Epithelial cell of proximal tubule (primary cell): ENCODE measurements around the gene HPS1. TPM values are rescaled to one million over a fixed set of nuclear protein-coding genes. Genes with fewer than 3 reads are reported as not detected.

Experiments used
- DNase-seq: peaks from one replicate; pipeline ENCODE4 v3.0.0-alpha.2; 2011; ENCODE audit warnings: low read depth
- H3K4me3 ChIP-seq: 2 replicates; pipeline ENCODE4 v1.5.1; 2011; ENCODE audit warnings: low read depth, mild to moderate bottlenecking, low read length
- total RNA-seq: library from RNA; depleted of rRNA; stranded (reverse); fragments of >200 nt; gene quantifications from 2 replicates; pipeline ENCODE4 v1.2.3, GENCODE V29; 2015
- TF ChIP-seq, protein P1 (sequence below): conservative IDR thresholded peaks from 2 replicates; pipeline ENCODE4 v1.5.1; 2012; ENCODE audit warnings: low read depth, mild to moderate bottlenecking, low read length

The HPS1 gene
- total RNA-seq, 1 donor from 2014 or later = 29.2 TPM

- no peak overlapping the region for H3K4me3 ChIP-seq
- TF ChIP-seq, protein P1, sequence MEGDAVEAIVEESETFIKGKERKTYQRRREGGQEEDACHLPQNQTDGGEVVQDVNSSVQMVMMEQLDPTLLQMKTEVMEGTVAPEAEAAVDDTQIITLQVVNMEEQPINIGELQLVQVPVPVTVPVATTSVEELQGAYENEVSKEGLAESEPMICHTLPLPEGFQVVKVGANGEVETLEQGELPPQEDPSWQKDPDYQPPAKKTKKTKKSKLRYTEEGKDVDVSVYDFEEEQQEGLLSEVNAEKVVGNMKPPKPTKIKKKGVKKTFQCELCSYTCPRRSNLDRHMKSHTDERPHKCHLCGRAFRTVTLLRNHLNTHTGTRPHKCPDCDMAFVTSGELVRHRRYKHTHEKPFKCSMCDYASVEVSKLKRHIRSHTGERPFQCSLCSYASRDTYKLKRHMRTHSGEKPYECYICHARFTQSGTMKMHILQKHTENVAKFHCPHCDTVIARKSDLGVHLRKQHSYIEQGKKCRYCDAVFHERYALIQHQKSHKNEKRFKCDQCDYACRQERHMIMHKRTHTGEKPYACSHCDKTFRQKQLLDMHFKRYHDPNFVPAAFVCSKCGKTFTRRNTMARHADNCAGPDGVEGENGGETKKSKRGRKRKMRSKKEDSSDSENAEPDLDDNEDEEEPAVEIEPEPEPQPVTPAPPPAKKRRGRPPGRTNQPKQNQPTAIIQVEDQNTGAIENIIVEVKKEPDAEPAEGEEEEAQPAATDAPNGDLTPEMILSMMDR = no peak
- no peak for DNase-seq
Observed at GRCh38 chr10:98472196-98472595, 25.5 kb upstream of the HPS1 start.

DNA sequence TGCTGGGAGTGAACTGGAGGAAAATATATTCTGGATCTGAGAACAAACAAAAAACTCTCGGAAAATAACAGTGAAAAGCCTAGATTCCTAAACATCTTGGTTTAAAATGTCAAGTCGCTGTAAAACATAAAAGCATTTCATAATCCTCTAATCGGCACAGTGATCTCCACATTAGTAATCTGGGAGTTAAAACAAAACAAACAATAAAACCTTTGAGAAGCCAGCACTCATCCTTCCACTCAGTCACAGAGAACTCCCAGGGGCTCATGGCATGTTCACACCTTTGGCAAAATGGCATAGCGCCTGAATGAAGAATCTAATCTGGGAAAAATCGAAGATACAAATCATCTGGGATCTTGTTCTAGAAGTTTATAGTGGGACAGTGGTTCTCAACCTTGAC, 24.1 kb upstream of the HPS1 start:
- DNase-seq = no peak
- no peak overlapping the region for H3K4me3 ChIP-seq
- TF ChIP-seq, protein P1 = no peak

DNA sequence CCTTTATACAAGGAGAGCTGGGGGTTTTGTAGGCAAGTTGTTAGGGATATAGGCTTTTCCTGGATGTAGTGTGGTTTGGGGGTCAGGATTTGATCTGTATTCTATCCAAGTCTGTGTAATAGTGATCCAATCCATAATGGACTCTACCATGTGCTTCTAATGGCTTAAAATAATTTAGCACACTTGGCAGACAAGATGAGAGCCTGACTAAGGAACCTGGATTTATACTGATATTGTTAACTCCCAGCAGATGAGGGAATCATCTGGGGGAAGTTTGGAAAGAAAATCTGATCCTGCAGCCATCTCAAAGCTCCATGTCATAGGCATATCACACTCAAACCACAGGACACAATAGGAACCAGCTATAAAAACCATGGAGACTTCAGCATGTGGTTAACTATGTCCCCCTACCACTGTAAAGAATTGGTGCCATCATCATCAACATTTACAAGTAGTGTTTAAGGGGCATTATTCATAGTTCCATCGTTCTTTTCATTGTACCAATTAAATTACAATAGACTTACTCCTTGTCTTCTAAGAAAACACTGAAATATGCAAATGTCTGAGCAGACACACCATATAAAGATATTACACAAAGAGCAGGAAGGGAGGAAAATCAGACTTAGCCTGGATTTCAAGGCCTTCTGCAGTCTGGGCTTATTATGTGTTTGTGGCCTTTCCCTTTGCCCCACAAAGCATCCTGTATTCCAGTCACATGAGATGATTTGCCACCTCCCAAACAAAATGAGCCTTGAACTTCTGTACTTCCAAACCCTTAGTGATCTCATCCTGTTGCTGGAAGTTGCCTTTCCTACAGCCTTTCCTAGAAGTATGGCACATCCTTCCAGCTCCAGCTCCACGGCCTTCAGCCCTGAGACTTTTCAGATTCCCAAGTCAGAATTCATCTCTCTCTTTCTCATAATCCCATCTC, 22.5 kb upstream of the HPS1 start:
- TF ChIP-seq, protein P1 = no peak
- no peak for DNase-seq
- H3K4me3 ChIP-seq = no peak overlapping the region

DNA sequence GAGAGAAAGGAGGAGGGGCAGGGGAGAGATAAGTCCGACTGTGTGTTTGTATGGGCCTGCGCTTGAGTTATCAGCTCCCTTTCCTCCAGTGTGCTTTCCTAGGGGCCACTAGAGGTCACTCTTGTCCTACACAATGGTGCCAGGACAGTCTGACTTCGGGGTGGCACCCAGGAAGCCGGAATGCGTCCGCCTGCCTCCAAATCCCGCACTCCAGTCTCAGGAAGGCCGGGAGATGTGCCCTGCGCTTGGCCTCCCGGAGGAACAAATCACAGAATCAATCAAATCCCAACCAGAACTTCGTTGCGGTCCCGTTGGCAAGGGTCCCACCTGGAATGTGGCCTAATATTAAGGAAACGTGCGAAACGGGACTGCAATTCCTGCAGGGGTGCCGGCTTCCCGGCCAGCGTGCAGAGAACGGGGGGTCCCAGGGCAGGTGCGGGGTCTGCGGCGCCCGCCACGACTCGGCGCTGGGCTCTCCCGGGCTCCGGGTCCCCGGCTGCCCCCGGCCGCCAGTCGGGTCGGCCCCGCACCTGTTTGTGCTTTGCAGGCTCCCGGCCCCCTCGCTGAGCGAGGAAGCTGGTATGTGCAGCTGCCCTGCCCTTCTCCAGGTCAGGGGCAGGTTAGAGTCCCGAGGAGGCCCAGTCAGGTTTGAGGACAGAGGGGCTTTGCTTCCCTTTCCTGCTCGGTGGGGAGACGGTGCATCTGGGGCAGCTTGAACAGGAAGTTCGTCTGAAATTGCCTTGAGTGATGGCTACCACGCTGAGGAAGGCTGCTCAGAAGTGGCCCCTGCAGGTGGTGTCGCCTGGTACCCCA, 21.0 kb upstream of the HPS1 start:
- H3K4me3 ChIP-seq = peak overlapping the region; percentile 69
- peak; percentile 40 for DNase-seq
- TF ChIP-seq, protein P1 = peak; percentile 89

DNA sequence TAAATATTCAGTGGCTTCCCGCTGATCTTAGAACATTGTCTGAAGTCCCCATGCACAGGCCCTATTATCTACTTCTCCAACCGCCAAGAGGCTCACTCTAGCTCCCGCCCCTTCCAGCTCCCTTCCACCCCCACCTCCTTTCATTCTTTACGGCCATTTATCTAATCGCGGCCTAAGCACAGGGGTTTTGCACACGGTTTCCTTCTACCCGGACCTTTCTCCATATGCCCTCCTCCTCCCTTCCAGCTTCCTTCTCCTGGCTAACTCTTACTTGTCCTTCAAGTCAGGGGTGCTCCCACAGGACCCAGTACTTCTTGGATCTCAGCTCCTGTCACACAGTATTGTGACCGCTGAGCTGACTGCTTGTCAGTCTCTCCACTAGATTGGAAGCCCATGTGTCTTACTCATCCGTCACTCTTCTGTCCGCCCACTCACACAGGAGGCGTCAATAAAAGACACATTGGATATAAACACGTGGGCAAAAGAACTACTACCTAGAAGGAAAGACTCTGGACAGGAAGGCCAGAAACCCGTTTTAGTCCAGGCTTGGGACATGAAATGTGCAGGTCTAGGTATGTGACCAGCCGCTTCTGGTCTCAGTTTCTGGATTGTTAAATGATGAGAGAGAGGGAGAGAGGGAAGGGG, 20.2 kb upstream of the HPS1 start:
- no peak for DNase-seq
- H3K4me3 ChIP-seq = no peak overlapping the region
- TF ChIP-seq, protein P1 = no peak

GRCh38 chr10:98465866-98466265, 19.1 kb upstream of the HPS1 start:
- H3K4me3 ChIP-seq = no peak overlapping the region
- DNase-seq = no peak
- TF ChIP-seq, protein P1 = no peak
